Activated CD4-positive, alpha-beta T cell treated with anti-CD3 and anti-CD28 coated beads for 4 hours (primary cell): ENCODE results near the gene KDSR.

Experiments used
- DNase-seq, 2 donors: peaks; one replicate each; pipeline ENCODE4 v3.0.0-alpha.2; 2020

Gene KDSR

GRCh38 chr18:63302636-63303405 lies 64.2 kb downstream of the KDSR start:
- peak in 1 of 2 donors; percentile 42 for DNase-seq

GRCh38 chr18:63302220-63302619 lies 64.8 kb downstream of the KDSR start:
- DNase-seq: no peak

GRCh38 chr18:63301434-63301833 lies 65.6 kb downstream of the KDSR start:
- no peak for DNase-seq

- no peak for DNase-seq
Measured at GRCh38 chr18:63299837-63300745, 66.9 kb downstream of the KDSR start.

- DNase-seq: peak in 1 of 2 donors; percentile 35
Measured at GRCh38 chr18:63298400-63299365, 68.3 kb downstream of the KDSR start.

GRCh38 chr18:63297687-63298399 lies 69.2 kb downstream of the KDSR start:
- DNase-seq: no peak

GRCh38 chr18:63293935-63294334 lies 73.1 kb downstream of the KDSR start:
- no peak for DNase-seq

- no peak for DNase-seq
Measured at GRCh38 chr18:63292831-63293683, 73.9 kb downstream of the KDSR start.

- no peak for DNase-seq
Measured at GRCh38 chr18:63291278-63291677, 75.7 kb downstream of the KDSR start.

GRCh38 chr18:63290821-63291200 lies 76.2 kb downstream of the KDSR start:
- DNase-seq: peak; percentile 49 to 54

- no peak for DNase-seq
Measured at GRCh38 chr18:63290166-63290820, 76.7 kb downstream of the KDSR start.

- DNase-seq: no peak
Measured at GRCh38 chr18:63288311-63288710, 78.7 kb downstream of the KDSR start.

GRCh38 chr18:63287691-63288220 lies 79.2 kb downstream of the KDSR start:
- DNase-seq: no peak

GRCh38 chr18:63286926-63287325 lies 80.1 kb downstream of the KDSR start:
- DNase-seq: no peak

- no peak for DNase-seq
Measured at GRCh38 chr18:63284827-63285733, 81.9 kb downstream of the KDSR start.

- DNase-seq: no peak
Measured at GRCh38 chr18:63284173-63284799, 82.7 kb downstream of the KDSR start.

- DNase-seq: no peak
Measured at GRCh38 chr18:63283305-63284094, 83.5 kb downstream of the KDSR start.

- no peak for DNase-seq
Measured at GRCh38 chr18:63282793-63283192, 84.2 kb downstream of the KDSR start.
